NCI-H82 treated with DMSO at 0.1 percent for 48 hours (cell line): Measurements from ENCODE around the gene AP4S1.
"Not testable (repeated sequence)": the region's sequence is repeated elsewhere in the genome, so short reads cannot be mapped to it uniquely, and the experiment has no call there.

Source experiments
- DNase-seq: peaks from one replicate; lab custom pipeline; 2025; ENCODE audit not compliant: unreplicated experiment; lab: John Stamatoyannopoulos, UW

The AP4S1 gene

GRCh38 chr14:31004007-31004406 lies 21.4 kb upstream of the AP4S1 start:
- DNase-seq, result not testable (repeated sequence)

- DNase-seq, result no peak
These were observed 18.7 kb upstream of the AP4S1 start for GRCh38 chr14:31006703-31007102.

GRCh38 chr14:31009836-31010574 lies 15.4 kb upstream of the AP4S1 start:
- no peak for DNase-seq

GRCh38 chr14:31010935-31011334 lies 14.5 kb upstream of the AP4S1 start:
- DNase-seq, result no peak

- DNase-seq, result no peak
These were observed 11.6 kb upstream of the AP4S1 start for GRCh38 chr14:31013841-31014240.

- no peak for DNase-seq
These were observed 7.3 kb upstream of the AP4S1 start for GRCh38 chr14:31018057-31018645.

GRCh38 chr14:31020834-31021575 lies 4.4 kb upstream of the AP4S1 start:
- no peak for DNase-seq

GRCh38 chr14:31021576-31021949 lies 3.9 kb upstream of the AP4S1 start:
- DNase-seq, result no peak

GRCh38 chr14:31022386-31022785 lies 3.1 kb upstream of the AP4S1 start:
- no peak for DNase-seq

GRCh38 chr14:31024010-31024480 lies 1.4 kb upstream of the AP4S1 start:
- DNase-seq, result no peak

GRCh38 chr14:31024577-31025366 lies 677 bp upstream of the AP4S1 start:
- no peak for DNase-seq

- DNase-seq, result no peak
These were observed 614 bp downstream of the AP4S1 start, which contains the start of gene STRN3 for GRCh38 chr14:31026077-31026449. Gene STRN3 (minus strand): TSS chr14:31026379. CDS start chr14:31026185, 194 bp downstream.

- peak; percentile 80 for DNase-seq
These were observed 1.2 kb downstream of the AP4S1 start for GRCh38 chr14:31026450-31027235.

GRCh38 chr14:31027847-31028246 lies 2.4 kb downstream of the AP4S1 start:
- DNase-seq, result no peak

GRCh38 chr14:31029016-31029970 lies 3.8 kb downstream of the AP4S1 start:
- DNase-seq, result no peak

GRCh38 chr14:31030469-31030868 lies 5.0 kb downstream of the AP4S1 start:
- no peak for DNase-seq

GRCh38 chr14:31036552-31036951 lies 11.1 kb downstream of the AP4S1 start:
- no peak for DNase-seq

GRCh38 chr14:31037709-31038221 lies 12.3 kb downstream of the AP4S1 start:
- no peak for DNase-seq
